C4-2B (cell line): ENCODE data around the gene JMJD7.

Source experiments
- ZFX ChIP-seq: fragments of 450-650 bp; IDR thresholded peaks from 2 replicates; pipeline ENCODE4 v1.6.1; 2017
- TF ChIP-seq, protein P1 (sequence below): fragments of 450-650 bp; conservative IDR thresholded peaks from 2 replicates; pipeline ENCODE4 v1.5.1; 2017; ENCODE audit warnings: mild to moderate bottlenecking

GRCh38 chr15:41806291-41807181 lies 21.4 kb upstream of the JMJD7 start:
- TF ChIP-seq, protein P1, sequence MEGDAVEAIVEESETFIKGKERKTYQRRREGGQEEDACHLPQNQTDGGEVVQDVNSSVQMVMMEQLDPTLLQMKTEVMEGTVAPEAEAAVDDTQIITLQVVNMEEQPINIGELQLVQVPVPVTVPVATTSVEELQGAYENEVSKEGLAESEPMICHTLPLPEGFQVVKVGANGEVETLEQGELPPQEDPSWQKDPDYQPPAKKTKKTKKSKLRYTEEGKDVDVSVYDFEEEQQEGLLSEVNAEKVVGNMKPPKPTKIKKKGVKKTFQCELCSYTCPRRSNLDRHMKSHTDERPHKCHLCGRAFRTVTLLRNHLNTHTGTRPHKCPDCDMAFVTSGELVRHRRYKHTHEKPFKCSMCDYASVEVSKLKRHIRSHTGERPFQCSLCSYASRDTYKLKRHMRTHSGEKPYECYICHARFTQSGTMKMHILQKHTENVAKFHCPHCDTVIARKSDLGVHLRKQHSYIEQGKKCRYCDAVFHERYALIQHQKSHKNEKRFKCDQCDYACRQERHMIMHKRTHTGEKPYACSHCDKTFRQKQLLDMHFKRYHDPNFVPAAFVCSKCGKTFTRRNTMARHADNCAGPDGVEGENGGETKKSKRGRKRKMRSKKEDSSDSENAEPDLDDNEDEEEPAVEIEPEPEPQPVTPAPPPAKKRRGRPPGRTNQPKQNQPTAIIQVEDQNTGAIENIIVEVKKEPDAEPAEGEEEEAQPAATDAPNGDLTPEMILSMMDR = no peak
- TF ChIP-seq ZFX = no peak
